Ishikawa (cell line): ENCODE data around the gene MFGE8.

ENCODE experiments used
- CEBPB ChIP-seq: IDR thresholded peaks from 2 replicates; pipeline ENCODE4 v1.6.1; 2012
- CREB1 ChIP-seq: IDR thresholded peaks from 2 replicates; pipeline ENCODE4 v1.6.1; 2012; ENCODE audit warnings: low read depth
- EGR1 ChIP-seq: IDR thresholded peaks from 2 replicates; pipeline ENCODE4 v1.6.1; 2012
- EP300 ChIP-seq: IDR thresholded peaks from 2 replicates; pipeline ENCODE4 v1.6.1; 2012; ENCODE audit warnings: borderline replicate concordance
- FOXM1 ChIP-seq: IDR thresholded peaks from 2 replicates; pipeline ENCODE4 v1.6.1; 2012; ENCODE audit warnings: low read depth, borderline replicate concordance
- NFIC ChIP-seq: IDR thresholded peaks from 2 replicates; pipeline ENCODE4 v1.6.1; 2012
- RAD21 ChIP-seq: IDR thresholded peaks from 2 replicates; pipeline ENCODE4 v1.6.1; 2012; ENCODE audit warnings: low read depth
- TAF1 ChIP-seq: IDR thresholded peaks from 2 replicates; pipeline ENCODE4 v1.6.1; 2012; ENCODE audit warnings: low read depth, mild to moderate bottlenecking
- TCF12 ChIP-seq: IDR thresholded peaks from 2 replicates; pipeline ENCODE4 v1.6.1; 2012; ENCODE audit warnings: low read depth
- YY1 ChIP-seq: IDR thresholded peaks from 2 replicates; pipeline ENCODE4 v1.6.1; 2012; ENCODE audit warnings: low read depth
- ZBTB7A ChIP-seq: IDR thresholded peaks from 2 replicates; pipeline ENCODE4 v1.6.1; 2012; ENCODE audit warnings: low read depth
- TF ChIP-seq, protein P1 (sequence below): IDR thresholded peaks from 2 replicates; pipeline ENCODE4 v1.6.1; 2012; ENCODE audit warnings: low read depth, mild to moderate bottlenecking
- TF ChIP-seq, protein P2 (sequence below): IDR thresholded peaks from 2 replicates; pipeline ENCODE4 v1.6.1; 2012
- TF ChIP-seq, protein P3 (sequence below): IDR thresholded peaks from 2 replicates; pipeline ENCODE4 v1.6.1; 2012

The MFGE8 gene

DNA sequence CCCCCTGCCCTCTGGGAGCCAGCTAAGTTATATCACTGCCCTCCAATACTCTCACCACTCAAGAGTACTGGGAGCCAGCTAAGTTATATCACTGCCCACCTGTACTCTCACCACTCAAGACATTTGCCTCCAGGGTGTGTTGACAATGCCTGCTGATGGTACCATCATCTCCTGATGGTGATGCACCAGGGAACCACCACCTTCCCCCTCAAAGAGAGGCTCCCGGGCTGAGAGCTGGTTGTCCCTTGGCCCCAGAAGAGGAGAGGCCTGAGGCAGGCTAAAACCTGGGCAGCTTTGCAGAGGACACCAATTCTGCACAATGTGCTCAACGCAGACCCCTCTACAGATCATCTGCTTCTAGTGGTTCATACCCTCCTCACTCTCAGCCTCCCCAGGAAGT is 10.3 kb downstream of the MFGE8 start:
- TF ChIP-seq, protein P1, sequence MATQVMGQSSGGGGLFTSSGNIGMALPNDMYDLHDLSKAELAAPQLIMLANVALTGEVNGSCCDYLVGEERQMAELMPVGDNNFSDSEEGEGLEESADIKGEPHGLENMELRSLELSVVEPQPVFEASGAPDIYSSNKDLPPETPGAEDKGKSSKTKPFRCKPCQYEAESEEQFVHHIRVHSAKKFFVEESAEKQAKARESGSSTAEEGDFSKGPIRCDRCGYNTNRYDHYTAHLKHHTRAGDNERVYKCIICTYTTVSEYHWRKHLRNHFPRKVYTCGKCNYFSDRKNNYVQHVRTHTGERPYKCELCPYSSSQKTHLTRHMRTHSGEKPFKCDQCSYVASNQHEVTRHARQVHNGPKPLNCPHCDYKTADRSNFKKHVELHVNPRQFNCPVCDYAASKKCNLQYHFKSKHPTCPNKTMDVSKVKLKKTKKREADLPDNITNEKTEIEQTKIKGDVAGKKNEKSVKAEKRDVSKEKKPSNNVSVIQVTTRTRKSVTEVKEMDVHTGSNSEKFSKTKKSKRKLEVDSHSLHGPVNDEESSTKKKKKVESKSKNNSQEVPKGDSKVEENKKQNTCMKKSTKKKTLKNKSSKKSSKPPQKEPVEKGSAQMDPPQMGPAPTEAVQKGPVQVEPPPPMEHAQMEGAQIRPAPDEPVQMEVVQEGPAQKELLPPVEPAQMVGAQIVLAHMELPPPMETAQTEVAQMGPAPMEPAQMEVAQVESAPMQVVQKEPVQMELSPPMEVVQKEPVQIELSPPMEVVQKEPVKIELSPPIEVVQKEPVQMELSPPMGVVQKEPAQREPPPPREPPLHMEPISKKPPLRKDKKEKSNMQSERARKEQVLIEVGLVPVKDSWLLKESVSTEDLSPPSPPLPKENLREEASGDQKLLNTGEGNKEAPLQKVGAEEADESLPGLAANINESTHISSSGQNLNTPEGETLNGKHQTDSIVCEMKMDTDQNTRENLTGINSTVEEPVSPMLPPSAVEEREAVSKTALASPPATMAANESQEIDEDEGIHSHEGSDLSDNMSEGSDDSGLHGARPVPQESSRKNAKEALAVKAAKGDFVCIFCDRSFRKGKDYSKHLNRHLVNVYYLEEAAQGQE = no peak
- TF ChIP-seq, protein P2, sequence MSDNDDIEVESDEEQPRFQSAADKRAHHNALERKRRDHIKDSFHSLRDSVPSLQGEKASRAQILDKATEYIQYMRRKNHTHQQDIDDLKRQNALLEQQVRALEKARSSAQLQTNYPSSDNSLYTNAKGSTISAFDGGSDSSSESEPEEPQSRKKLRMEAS = no peak
- no peak for TF ChIP-seq TCF12

DNA sequence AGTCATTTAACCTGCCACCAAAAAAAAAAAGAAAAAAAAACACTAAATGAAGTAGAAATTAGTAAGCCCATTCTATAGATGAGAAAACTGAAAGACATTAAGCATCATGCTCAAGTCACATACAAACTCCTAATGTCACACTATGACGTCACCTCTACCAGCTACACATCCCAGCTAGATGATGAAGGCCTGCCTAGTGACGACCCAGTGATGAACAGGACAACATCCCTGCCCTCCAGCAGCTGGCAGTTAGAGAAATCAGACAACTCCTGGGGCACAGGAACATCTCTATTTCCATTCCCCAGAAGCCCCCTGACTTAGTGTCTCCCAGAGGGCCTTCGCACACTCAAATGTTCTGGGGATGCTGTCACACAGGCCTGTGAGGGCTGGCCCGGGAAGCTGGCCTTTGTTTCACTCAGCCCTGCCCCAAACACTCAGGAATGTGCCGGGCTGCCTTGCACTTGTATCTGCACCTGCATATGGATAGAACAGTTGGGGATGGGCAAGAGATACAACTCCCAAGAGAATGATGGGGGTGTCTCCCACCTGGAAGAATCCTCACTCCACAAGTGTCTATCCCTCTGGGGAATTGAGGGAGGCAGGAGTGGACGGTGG is 10.9 kb downstream of the MFGE8 start:
- TF ChIP-seq YY1 (no peak), EP300 (no peak), FOXM1 (no peak)

DNA sequence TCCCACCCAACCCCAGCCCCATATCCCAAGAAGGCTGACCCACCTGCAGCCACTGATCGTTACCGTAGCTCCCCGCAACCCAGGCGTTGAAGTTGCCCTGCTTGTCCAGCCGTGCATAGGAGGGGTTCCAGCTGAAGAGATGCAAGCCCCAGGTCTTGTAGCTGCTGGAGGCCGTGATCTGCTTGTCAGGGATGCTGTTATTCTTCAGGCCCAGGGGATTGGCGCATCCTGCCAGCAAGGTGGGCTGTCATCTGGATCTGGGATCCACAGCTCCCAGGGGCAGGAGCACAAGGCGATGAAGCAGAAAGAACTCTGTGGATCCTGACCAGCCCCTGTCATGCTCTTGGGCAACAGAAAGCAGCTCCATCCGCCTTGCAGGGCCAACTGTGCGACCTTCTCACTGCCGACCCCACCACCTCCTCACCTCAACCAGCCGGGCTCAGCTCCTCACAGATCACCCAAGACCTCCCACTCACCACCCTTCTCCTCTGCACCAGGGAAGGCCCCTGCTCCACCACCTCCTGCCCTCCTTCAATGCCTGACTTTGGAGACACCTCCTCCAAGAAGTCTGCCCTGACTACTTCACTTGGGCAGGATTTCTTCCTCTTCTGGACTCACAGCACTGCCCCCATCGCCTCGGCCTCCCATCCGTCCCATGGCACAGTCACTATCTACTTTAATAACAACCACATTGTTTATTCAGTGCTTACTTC is 11.5 kb downstream of the MFGE8 start:
- TF ChIP-seq TAF1 = no peak
- TF ChIP-seq, protein P2 = no peak

DNA sequence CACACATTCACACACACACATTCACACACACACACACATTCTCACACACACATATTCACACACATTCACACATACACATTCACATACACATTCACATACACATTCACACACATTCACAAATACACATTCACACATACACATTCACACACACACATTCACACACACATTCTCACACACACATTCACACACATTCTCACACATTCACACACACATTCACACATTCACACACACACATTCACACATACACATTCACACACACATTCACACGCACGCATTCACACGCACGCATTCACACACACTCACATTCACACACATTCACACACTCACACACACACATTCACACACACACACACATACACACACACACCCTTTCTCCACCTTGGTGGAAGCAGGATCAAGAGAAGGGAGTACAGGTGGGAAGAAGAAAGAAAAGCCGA is 12.2 kb downstream of the MFGE8 start:
- TF ChIP-seq YY1 (no peak), NFIC (no peak), ZBTB7A (no peak), TCF12 (no peak), RAD21 (no peak), FOXM1 (no peak), CREB1 (no peak), EGR1 (no peak)
- TF ChIP-seq, protein P1 = no peak
- TF ChIP-seq, protein P3, sequence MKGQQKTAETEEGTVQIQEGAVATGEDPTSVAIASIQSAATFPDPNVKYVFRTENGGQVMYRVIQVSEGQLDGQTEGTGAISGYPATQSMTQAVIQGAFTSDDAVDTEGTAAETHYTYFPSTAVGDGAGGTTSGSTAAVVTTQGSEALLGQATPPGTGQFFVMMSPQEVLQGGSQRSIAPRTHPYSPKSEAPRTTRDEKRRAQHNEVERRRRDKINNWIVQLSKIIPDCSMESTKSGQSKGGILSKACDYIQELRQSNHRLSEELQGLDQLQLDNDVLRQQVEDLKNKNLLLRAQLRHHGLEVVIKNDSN = no peak

DNA sequence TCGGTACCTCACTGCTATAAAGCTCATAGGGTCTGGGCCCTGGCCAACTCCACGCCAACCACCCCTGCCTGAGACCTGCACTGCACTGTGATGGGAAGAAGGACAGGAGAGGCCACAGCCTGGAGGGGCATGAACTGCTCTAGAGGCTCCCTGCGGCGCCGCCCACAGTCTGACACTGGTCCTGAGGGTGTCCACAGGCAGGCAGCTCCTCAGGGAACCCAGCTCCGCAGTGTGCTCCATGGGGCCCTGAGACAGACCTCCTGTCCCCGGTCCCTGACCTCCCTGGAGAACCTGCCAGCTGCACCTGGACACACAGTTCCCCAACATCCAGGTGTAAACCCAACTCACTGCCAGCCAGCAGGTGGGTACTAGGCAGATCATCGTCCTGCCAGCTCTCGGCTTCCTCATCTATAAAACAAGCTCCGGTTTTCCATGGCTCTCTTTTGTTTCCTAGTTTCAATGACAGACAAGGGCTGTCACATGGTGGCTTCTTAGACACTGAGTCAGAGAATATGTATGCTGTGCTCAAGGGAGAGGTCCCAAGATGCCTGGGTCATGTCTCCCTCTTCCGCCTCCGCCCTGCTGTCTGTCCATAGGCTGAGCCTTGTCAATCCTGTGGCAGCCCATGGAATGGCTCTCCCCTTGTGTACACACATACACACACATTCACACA is 12.7 kb downstream of the MFGE8 start:
- TF ChIP-seq TCF12 = peak; percentile 41; the same call in 1 of the 2 replicates
- TF ChIP-seq, protein P3 = peak; percentile 48; the same call in 1 of the 2 replicates
- TF ChIP-seq EGR1 = no peak
- peak; percentile 39; the same call in 1 of the 2 replicates for TF ChIP-seq EP300

DNA sequence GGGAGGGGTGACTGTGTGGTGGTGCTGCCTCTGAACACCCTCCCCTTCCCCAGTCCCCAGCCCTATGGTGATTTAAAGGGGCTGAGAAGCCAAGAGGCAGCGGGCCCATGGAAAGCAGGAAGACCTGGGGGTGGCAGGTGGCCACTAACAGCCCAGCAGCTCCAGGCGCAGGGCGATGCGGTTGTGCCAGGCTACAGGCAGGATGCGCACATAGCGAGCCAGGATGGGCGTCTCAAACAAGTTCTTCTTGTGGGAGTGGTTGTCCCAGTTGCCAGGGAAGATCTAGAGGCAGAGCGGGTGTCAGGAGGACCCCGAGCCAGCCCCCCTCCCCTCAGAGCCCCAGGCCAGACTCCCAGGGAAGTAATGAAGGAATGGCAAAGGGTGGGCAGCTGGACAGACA is 13.9 kb downstream of the MFGE8 start:
- TF ChIP-seq TCF12 (no peak), CEBPB (no peak), FOXM1 (no peak), TAF1 (no peak), EP300 (no peak), EGR1 (no peak)
- TF ChIP-seq, protein P3 = no peak
- TF ChIP-seq, protein P1 = no peak
